HG03060 (cell line): ENCODE data around the gene ADAMTS17.
A peak's percentile ranks its signal among the peaks of the same experiment; 100 is the strongest.

Experiments used
- ATAC-seq: cut with Tn5 transposase; IDR thresholded peaks from one replicate; pipeline ENCODE4 v1.9.1; 2021; ENCODE audit warnings: low read depth, moderate number of reproducible peaks; ENCODE audit not compliant: unreplicated experiment

Gene ADAMTS17, protein sequence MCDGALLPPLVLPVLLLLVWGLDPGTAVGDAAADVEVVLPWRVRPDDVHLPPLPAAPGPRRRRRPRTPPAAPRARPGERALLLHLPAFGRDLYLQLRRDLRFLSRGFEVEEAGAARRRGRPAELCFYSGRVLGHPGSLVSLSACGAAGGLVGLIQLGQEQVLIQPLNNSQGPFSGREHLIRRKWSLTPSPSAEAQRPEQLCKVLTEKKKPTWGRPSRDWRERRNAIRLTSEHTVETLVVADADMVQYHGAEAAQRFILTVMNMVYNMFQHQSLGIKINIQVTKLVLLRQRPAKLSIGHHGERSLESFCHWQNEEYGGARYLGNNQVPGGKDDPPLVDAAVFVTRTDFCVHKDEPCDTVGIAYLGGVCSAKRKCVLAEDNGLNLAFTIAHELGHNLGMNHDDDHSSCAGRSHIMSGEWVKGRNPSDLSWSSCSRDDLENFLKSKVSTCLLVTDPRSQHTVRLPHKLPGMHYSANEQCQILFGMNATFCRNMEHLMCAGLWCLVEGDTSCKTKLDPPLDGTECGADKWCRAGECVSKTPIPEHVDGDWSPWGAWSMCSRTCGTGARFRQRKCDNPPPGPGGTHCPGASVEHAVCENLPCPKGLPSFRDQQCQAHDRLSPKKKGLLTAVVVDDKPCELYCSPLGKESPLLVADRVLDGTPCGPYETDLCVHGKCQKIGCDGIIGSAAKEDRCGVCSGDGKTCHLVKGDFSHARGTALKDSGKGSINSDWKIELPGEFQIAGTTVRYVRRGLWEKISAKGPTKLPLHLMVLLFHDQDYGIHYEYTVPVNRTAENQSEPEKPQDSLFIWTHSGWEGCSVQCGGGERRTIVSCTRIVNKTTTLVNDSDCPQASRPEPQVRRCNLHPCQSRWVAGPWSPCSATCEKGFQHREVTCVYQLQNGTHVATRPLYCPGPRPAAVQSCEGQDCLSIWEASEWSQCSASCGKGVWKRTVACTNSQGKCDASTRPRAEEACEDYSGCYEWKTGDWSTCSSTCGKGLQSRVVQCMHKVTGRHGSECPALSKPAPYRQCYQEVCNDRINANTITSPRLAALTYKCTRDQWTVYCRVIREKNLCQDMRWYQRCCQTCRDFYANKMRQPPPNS

DNA sequence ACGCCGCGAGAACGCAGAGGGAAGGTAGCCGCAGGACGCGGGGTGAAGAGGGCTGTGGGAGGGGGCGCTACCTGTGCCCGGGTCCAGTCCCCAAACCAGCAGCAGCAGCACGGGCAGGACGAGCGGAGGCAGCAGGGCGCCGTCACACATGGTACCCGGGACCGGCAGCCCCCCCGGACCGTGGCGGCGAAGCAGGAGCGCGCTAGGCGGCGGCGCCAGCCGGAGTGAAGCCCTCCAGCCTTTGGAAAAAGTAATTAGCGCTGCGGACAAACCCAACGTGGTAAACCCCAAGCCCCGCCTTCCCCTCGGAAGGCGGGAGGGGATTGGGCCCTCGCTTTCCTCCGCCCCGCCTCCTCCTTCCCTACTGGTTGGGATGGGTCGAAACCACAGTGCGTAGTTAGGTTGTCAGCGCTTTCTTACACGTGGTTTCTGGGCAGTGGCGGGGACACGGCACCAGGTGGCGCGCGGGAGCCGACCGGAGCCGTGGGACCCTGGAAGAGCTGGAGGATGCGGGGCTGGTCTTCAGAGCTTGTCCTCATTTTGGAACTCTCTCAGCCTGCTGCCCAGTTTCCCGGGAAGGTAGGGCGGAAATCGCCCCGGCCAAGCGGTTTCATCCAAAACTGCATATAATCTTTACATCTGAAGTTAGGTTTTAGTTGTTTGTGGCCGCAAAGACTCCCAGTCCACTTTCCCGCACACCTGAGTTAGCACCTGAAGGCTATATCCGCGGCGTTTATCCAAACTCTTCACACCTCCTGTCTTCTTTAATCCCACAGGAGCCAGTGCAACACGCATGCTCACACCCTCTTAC lies at the start of gene ADAMTS17:
ADAMTS17 (minus strand) TSS at position 226 of the 811 bp plus-strand sequence; CDS start at position 150, 76 bp downstream.
- peak; percentile 98 for ATAC-seq

DNA sequence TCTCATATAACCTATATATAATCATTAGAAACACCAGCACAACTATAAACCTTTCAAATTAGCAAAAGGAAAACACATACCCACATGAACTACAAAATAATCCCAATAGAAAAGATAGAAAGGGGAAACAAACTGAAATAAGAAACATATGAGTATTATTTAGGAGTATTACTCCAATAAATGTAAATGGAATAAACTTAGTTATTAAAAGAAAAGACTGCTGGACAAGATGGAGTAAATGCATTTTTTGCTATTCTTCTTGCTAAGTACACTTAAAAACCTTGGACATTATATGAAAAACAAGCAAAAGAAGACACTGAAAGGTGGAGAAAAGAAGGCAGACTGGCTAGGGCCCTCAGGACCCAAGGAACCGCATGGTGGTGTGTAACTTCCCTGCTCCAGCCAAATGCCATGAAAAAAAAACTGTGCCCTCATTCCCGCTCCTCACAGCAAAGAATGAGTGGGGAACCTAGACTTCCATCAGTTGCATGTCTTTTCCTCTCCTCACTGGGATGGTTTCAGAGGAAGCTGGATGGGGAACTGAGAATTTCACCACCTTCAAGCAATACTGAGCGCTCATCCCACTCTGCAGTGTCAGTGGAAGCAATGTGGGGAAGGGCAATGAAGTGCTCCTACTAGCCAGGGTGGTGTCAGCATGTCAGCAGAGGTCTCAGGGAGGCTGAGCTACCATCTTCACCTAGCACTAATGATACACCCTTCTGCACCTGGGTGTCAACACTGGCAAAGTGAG lies 43.7 kb upstream of the ADAMTS17 start:
- no peak for ATAC-seq

DNA sequence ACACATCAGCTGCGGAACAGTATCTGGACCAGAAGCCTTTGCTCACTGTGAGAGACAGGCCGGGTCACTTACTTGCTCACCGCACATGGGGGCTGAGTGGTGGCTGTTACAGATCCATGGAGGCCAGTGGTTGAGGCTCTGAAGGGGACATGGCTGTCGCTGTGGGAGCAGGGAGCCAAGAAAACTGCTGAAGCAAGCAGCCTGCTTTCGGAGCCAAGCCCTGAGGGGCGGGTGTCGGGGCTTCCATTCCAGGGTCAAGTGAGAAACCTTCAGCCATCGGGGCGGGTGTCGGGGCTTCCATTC lies 42.3 kb upstream of the ADAMTS17 start:
- ATAC-seq: no peak

DNA sequence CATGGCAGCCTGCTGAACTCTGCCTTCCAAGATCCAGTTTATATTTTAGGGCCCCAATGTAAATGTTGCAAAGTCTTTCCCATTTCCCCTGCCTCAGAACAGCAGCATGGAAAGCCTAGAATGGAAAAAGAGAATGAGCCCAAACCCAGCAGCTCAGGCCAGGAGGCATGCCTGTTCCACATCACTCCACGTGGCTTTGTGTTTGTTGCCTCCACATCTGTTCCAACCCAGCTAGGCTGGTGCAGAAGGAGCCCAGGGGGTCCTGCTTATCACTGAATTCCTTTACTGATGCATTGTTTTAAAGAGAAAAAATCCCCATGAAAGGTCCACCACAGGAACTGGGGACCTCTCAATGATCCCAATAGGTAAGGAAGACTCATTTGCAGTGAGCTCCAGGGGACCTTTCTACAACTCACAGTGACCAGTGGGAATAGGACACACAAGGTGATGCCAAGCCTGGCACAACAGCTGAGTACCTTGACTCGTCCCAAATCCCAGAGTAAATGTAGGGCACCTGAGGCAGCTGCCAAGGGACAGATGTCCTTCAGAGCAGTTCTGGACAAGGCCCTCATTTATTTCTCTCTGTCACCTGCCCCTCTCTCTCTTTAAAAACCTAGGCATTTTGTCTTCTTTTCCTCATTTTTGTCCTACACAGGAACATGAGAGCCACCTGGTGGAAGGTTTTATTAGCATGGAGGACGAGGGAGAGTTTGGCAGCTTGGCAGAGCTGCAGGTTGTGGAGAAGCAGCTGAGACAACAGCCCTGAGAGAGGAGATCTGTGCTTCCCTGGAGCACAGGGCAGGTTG lies 41.7 kb upstream of the ADAMTS17 start:
- no peak for ATAC-seq

DNA sequence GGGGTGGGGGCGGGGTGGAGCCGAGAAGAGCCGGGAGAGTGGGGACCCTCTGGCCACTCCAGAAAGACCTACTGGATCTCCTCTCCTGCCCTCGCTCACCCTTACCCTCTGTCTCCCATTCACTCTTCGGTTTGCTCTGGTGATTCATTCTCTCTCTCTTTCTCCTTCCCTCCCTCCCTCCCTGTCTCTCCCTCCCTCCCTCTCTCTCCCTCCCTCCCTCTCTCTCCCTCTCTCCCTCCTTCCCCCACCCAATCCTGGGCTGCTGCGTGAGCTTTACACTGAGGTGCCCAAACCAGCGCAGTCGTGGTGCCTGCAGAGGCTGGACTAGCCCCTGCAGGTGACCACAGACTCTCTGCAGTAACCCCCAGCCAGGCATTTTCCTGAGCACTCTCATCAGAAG lies 32.2 kb upstream of the ADAMTS17 start:
- ATAC-seq: no peak

DNA sequence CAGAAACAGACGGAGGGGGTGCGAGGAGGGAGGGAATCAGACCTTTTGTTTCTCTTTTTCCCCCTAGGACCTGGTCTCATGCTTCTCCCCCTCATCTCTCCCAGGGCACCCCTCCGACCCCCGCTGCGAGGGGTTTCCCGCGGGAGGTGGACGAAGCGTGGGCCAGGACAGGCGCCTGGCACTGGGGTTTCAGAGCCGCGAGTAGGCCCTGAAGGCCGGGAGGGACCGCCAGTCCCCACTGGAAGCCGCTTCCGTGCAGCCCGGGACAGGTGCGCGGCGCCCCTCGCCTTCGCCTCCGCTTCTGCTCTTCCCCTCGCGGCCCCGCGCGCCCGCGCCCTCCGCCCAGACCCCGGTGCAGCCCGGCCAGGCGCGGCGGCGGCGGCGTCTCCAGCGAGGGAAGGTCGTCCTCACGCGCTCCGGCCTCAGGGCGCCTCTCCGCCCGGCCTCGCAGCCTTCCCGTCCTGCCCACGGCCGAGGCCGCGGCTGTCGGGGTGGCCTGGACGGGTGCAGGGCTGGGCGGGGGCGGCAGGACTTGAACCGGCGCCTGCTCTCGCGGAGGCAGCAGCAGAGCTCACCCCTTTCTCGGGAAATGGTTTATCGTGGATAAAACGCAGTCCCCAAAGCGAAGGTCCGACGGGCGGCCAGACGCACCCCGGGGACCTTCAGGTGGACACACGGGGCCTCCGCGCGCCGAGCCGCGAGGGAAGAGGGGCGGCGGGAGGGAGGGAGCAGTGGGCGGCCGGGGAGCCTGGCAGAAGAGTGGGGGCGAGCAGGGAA lies 31.5 kb upstream of the ADAMTS17 start:
- ATAC-seq: no peak

DNA sequence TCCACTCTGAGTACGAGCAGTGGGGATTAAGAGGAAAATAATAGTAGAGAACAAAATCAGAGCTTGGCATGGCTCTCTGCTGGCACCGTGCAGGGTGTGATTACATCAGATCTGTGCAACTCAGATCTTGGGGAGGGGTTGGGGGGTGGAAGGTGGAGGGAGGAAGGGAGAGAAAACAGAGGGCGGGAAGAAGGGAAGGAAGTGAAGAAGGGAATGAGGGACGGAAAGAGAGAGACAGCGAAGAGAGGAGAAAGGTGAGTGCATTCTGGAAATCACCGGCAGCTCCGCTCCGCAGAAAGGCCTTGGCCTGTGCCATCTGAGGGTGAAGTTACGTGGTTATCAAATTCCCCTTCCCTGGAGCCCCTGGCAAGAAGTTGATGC lies 31.0 kb upstream of the ADAMTS17 start:
- no peak for ATAC-seq

DNA sequence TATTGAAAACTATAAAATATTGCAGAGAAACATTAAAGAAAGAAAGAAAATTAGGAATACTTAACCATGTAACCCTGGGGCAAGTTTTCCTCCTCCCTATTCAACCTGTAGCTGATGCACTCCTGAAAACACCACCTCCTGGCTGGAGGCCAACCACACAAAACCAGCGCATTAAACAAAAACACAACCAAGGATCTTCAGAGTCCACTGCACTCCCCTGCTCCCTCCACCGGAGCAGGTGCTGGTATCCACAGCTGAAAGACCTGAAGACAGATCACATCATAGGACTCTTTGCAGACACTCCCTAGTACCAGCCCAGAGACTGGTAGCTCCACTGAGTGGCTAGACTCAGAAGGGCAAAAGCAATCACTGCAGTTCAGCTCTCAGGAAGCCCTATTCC lies 13.6 kb upstream of the ADAMTS17 start:
- no peak for ATAC-seq

DNA sequence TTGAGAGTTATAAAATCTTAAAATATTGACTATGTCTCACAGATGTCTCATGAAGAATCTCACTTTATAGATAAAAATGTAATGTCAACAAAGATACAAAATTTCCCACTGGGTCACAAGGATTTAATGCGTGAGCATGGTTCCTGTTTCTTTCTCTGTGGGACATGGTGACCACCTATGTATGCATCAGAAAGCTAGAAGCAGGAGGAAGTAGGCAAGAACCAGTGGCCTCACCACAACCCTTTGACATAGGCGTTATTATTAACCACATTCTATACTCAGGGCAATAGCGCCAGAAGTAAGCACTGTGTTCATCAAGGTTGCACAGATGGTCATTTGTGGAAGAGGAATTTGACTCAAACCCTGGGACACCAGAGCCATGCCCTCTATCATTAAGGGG lies 11.7 kb upstream of the ADAMTS17 start:
- no peak for ATAC-seq

DNA sequence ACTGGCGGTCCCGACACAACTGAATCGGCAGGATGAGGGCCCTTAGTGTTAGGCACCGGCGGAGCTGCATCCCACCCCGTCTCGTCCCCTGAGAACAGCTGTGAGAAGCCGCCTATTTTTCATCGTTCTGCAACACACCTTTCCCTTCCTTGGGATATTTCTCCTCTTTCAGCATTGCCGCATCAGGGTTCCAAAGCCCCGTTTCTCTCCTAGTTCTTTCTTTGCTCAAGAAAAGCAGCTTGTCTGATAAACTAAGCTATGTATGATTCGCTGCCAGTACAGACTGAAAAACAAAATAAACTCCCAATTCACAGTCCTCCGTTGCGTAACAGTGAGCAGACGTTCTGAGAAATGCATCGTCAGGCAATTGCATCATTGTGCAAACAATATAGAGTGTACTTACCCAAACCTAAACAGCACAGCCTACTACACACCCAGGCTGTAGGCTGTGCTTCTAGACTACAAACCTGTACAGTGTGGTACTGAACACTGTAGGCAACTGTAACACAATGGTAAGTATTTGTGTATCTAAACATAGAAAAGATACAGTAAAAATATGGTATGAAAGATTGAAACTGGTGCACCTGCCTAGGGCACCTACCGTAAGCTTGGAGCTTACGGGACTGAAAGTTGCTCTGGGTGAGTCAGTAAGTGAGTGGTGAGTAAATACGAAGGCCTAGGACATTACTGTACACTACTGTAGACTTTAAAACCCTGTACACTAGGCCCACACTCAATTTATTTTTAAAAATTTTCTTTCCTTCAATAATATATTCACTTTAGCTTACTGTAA lies 8.9 kb upstream of the ADAMTS17 start:
- ATAC-seq: no peak

DNA sequence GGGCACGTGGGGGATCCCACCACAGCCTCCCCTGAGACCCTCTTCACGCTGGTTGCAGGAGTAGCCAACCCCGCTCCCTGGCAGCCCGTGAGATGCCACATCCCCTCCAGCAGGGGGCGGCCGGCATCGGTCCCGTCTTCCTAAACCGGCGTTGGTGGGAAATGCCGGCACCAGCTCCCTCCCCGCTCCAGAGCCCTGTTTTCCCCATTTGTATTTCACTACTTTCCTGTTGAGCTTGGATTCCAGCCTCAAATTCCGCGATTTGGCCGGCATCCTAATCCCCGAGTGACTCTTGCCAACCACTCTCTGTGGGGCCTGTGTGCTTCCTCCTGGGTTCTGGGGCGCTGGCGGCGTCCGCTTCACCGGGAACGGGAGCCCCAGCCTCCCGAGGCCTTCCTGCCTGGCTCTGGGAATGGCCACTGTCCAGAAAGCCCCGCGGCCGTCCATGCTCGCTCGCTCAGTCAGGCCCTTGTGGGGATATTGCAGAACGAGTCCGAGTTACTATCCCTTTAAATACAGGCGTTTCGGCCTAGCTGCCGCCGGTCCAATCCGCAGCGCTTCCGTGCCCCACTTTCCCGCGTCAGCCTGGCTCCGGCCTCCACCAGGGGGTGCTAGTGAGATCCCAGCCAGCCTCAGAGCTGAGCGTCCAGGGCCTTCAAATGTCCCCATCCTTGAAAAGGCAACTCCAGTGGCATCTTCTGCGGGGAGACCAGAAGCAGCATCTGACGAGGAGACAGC lies 8.1 kb upstream of the ADAMTS17 start:
- peak; percentile 83 for ATAC-seq

DNA sequence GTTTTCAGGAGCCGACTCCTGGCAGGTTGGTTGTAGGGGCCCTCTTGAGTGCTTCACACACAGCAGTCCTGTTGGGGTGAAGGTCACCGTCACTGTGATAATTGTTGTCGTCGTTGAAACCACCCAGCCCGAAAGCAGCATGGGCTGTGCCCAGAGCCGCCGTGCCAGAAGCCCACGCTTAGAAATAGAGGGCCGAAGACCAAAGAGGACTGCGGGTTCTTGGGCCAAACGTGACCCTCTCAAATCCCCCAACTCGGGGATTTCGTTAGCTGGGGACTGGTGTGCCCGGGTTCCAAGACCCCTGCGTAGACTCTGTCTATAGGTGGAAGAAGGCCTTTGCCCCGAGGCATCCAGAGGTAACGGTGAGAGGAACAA lies 7.5 kb upstream of the ADAMTS17 start:
- no peak for ATAC-seq

DNA sequence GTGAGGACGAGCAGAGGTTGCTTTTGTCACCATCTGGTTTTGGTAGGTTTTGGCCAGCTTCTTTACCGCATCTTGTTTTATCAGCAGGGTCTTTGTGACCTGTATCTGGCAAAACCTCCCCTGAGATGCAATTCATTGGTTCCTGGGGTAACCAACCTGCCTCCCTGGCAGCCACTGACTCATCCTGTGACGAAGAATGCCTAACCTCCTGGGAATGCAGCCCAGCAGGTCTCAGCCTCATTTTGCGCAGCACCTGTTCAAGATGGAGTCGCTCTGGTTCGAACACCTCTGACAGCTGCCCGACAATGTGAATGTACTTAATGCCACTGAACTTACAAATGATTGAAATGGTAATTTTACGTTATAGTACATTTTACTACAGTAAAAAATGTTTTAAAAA lies 6.8 kb upstream of the ADAMTS17 start:
- no peak for ATAC-seq

DNA sequence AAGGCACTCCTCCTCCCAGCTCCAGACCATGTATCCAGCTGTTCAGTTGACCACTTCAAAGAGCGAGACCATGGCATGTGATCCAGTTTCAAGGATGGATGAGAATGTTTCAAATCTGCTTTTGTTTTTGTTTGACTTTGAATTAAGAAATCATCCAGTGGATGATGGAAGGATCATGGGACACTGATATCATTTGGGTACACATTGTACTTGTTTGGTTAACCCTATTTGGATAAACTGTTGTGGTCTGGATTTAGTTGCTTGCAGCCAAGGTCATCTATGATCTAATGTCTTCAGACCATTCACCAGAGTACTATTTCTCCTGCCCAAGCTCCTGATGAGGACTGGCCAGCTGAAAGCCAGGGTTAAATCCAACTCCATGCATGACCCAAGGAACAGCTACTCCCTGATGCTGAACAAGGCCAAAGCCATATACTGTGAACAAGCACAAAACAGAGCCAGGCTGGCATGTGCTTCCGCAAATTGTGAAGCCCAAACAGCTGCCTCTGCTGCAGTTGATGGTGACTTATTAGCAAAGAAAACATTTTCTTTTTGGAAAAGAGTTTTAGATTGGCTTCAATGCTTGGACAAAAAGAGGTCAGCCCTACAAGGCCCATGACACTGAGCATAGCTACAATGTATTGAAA lies 5.2 kb upstream of the ADAMTS17 start:
- no peak for ATAC-seq

DNA sequence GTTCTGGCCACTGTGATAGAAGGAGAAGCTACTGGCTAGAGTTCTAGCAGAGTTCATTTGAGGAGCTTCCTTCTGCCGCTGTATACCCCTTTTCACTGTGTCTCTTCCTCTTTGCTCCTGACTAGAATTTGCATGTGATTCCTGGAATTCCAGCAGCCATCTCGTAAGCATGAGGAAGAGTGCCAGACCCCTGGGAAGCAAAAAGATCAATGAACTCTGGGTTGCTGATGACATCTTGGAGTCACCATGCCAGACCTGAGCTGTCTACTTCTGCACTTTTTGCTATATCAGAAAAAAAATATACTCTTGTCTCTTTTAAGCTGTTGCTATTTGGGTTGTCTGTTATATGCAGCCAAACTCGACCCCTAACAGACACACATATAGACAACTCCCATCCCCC lies 3.7 kb upstream of the ADAMTS17 start:
- ATAC-seq: no peak

DNA sequence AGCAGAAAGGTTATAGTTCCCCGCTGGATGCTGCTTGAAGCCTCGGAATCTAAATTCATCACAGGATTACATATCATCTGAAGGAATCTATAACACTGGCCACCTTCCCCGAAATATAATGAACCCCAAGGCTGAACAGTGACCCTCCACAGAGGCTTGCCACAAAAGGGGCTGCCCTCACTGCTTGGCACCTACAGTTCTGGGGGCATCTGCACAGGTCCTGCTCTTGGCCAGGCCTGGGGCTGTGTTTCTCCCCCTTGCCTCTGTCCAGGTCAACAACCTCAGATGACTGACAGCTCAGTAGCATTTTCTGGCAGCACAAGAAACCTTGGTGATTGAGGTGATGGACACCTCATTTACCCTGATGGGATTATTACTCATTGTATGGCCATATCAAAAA lies 1.5 kb upstream of the ADAMTS17 start:
- ATAC-seq: no peak
